ENCODE results near the gene ZFYVE1. TPM values are rescaled to one million over a fixed set of nuclear protein-coding genes. Genes with fewer than 3 reads are reported as not detected.
A peak's percentile ranks its signal among the peaks of the same experiment; 100 is the strongest.

ZFYVE1 gene
- total and polyA plus RNA-seq, 10 of the 15 experiments (the other 5 are each of a cell fraction or from before 2014, with no cell fraction given): 1.2 to 13.3 (median 6.4) TPM

DNA sequence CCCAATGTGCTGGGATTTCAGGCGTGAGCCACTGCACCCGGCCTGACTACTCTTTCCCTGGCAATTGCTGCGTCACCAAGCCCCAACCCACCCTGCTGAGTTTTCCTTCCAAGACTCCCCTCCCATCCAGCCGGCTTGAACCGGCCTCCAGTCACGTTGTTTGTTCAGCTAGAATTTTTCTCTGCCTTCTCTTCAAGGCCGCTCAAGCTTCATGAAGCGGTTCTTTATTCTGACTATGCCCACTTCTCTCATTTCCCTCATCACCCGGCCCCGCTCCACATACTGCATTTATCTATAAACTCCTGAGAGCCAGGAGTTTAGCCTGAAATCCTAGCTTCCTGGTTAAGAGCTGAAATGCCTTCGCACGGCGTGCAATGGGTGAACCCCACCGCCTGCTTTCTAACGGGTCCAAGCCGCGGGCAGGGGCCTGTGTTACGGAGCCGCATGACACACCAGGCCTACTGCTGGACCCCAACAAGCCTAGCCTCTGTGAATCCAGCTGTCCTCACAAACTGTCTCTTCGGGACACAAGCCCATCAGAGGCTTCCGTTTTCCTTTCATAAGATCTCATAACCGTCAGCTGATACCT lies 101.6 kb downstream of the ZFYVE1 start:
- RAD21 ChIA-PET (ENCODE audit: unreplicated experiment): interaction anchor here (1.2 kb wide), 1 partner anchor 134 kb away, joined by 3 read pairs; no protein-coding TSS in a partner anchor
- Histone ChIP-seq H3K27me3 (replicated peaks in 1 of 2; ENCODE audit: control insufficient read depth in 2 of 2, insufficient read depth in 2 of 2, low read length in 1 of 2) (no peaks in the 10 kb centered on the region), H4K20me1 (ENCODE audit: control insufficient read depth, insufficient read depth) (no peaks in the 10 kb centered on the region), H2AFZ (ENCODE audit: control insufficient read depth, low read depth, low read length) (peak overlapping the region; percentile 98), H3K79me2 (ENCODE audit: control insufficient read depth, insufficient read depth, low read length) (peaks cover 15% of the 10 kb centered on the region), H3K9me3 (replicated peaks; ENCODE audit: control insufficient read depth, insufficient read depth, low read length) (no peaks in the 10 kb centered on the region), H3K27ac (ENCODE audit: control insufficient read depth, insufficient read depth) (no peak overlapping the region), H3K4me3 (peak overlapping the region; percentile 57), H3K4me2 (ENCODE audit: control insufficient read depth, insufficient read depth) (peak overlapping the region; percentile 93), H3K9ac (ENCODE audit: control insufficient read depth, insufficient read depth, low read length) (peak overlapping the region; percentile 59; the same call in 1 of the 2 replicates), H3K36me3 (ENCODE audit: control insufficient read depth in 2 of 2, insufficient read depth in 2 of 2, low read length in 1 of 2) (no peaks in the 10 kb centered on the region), H3K4me1 (ENCODE audit: control insufficient read depth, insufficient read depth, low read length) (no peaks in the 10 kb centered on the region; the same call in 1 of the 2 replicates)
- intact Hi-C loops (cut with micrococcal nuclease; ENCODE audit: unreplicated experiment) (no loop called here), in situ Hi-C loops (cut with MboI) (no loop called here)
- DNase-seq (ENCODE audit: low read depth, low spot score) (no peak), FAIRE-seq (no peak), ATAC-seq (no peak)
- WGBS (ENCODE audit: insufficient coverage, insufficient replicate concordance, low lambda C conversion rate, missing lambda C conversion rate): 82% methylated on average over 22 of the region's 22 CpGs
- POLR2A ChIA-PET: interaction anchor here (0.7 to 1.1 kb wide), 3 partner anchors 21 to 134 kb away, joined by 3 to 4 read pairs (median 3); partner anchors contain the start of gene DPF3
- SMC1A ChIA-PET (ENCODE audit: uncharacterized antibody, unreplicated experiment): interaction anchor here (1.3 kb wide), 1 partner anchor 23 kb away, joined by 9 read pairs; no protein-coding TSS in a partner anchor
- CTCF ChIA-PET: interaction anchor here (1.1 to 2.4 kb wide), 4 partner anchors 16 to 409 kb away, joined by 3 to 9 read pairs (median 5); no protein-coding TSS in a partner anchor
- no TSS peak for BruUV-seq (replicated peaks)
- TF ChIP-seq MYC (IDR thresholded peaks at IDR 0.05; ENCODE audit: insufficient read depth, insufficient read length, insufficient replicate concordance, low read length, severe bottlenecking) (no peak), NRF1 (conservative IDR thresholded peaks at IDR 0.05; ENCODE audit: low read depth, low read length) (no peak), NFXL1 (IDR thresholded peaks at IDR 0.05; ENCODE audit: borderline replicate concordance) (no peak), KDM1A (IDR thresholded peaks at IDR 0.05; ENCODE audit: borderline replicate concordance) (no peak), SREBF2 (IDR thresholded peaks at IDR 0.05; ENCODE audit: low read length) (no peak), EP300 (IDR thresholded peaks at IDR 0.05; ENCODE audit: borderline replicate concordance in 1 of 2, control insufficient read depth in 1 of 2, low read depth in 2 of 2, low read length in 2 of 2) (no peak), ASH2L (IDR thresholded peaks at IDR 0.05; ENCODE audit: borderline replicate concordance, low read depth) (no peak), CHD4 (IDR thresholded peaks at IDR 0.05) (no peak), FOS (IDR thresholded peaks at IDR 0.05; ENCODE audit: borderline replicate concordance, extremely low read depth, insufficient read length) (no peak), PAX8 (IDR thresholded peaks at IDR 0.05) (no peak), MTA2 (IDR thresholded peaks at IDR 0.05; ENCODE audit: low read depth) (no peak), POLR2AphosphoS5 (IDR thresholded peaks at IDR 0.05; ENCODE audit: low read length) (no peak), ZBTB40 (IDR thresholded peaks at IDR 0.05; ENCODE audit: borderline replicate concordance) (no peak), CHD1 (IDR thresholded peaks at IDR 0.05; ENCODE audit: low read depth, low read length) (no peak), ZNF622 (IDR thresholded peaks at IDR 0.05) (no peak), SMAD1 (IDR thresholded peaks at IDR 0.05; ENCODE audit: low read depth, partially characterized antibody) (no peak)
- TF ChIP-seq, protein P1, sequence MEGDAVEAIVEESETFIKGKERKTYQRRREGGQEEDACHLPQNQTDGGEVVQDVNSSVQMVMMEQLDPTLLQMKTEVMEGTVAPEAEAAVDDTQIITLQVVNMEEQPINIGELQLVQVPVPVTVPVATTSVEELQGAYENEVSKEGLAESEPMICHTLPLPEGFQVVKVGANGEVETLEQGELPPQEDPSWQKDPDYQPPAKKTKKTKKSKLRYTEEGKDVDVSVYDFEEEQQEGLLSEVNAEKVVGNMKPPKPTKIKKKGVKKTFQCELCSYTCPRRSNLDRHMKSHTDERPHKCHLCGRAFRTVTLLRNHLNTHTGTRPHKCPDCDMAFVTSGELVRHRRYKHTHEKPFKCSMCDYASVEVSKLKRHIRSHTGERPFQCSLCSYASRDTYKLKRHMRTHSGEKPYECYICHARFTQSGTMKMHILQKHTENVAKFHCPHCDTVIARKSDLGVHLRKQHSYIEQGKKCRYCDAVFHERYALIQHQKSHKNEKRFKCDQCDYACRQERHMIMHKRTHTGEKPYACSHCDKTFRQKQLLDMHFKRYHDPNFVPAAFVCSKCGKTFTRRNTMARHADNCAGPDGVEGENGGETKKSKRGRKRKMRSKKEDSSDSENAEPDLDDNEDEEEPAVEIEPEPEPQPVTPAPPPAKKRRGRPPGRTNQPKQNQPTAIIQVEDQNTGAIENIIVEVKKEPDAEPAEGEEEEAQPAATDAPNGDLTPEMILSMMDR (IDR thresholded peaks at IDR 0.05 in 2 of 3, conservative IDR thresholded peaks at IDR 0.05 in 1 of 3; ENCODE audit: control insufficient read depth in 2 of 3, extremely low read depth in 1 of 3, insufficient read depth in 1 of 3, low read depth in 3 of 3, low read length in 3 of 3): no peak

Data from GM12878 (cell line).